ENCODE measurements around the gene LRRK2.

Gene LRRK2

GRCh38 chr12:40399656-40400055 lies 174.9 kb downstream of the LRRK2 start:
- DNase-seq (ENCODE audit: low read depth, low spot score): no peak

GRCh38 chr12:40405419-40405818 lies 180.6 kb downstream of the LRRK2 start:
- DNase-seq (ENCODE audit: low read depth, low spot score): no peak
